DND-41 (cell line): Measurements from ENCODE around the gene MYH11.
A peak's percentile ranks its signal among the peaks of the same experiment; 100 is the strongest.

Experiments used
- ATAC-seq: fragments of 200-7000 bp; cut with Tn5 transposase; 3 replicates; pipeline ENCODE4 v1.9.1; 2021; ENCODE audit warnings: low read depth; ENCODE audit not compliant: insufficient read depth
- DNase-seq: peaks from one replicate; pipeline ENCODE4 v3.0.0-alpha.2; 2020
- H2AFZ ChIP-seq: 2 replicates; pipeline ENCODE4 v1.6.0; 2012; ENCODE audit warnings: low read depth, low read length
- H3K27ac ChIP-seq: 2 replicates; pipeline ENCODE4 v1.5.1; 2012; ENCODE audit warnings: low read length, inconsistent platforms
- H3K27me3 ChIP-seq: fragments of 200-600 bp; sonication (generic); 2 replicates; pipeline ENCODE4 v1.6.0; 2012; ENCODE audit warnings: low read length, mild to moderate bottlenecking, inconsistent platforms; ENCODE audit not compliant: insufficient read depth, poor library complexity
- H3K36me3 ChIP-seq: 2 replicates; pipeline ENCODE4 v1.5.1; 2012; ENCODE audit warnings: low read length, inconsistent platforms; ENCODE audit not compliant: insufficient read depth
- H3K4me1 ChIP-seq: 2 replicates; pipeline ENCODE4 v1.5.1; 2012; ENCODE audit warnings: mild to moderate bottlenecking, low read length; ENCODE audit not compliant: insufficient read depth
- H3K4me2 ChIP-seq: 2 replicates; pipeline ENCODE4 v1.6.0; 2012; ENCODE audit warnings: mild to moderate bottlenecking, moderate library complexity, low read length, inconsistent platforms; ENCODE audit not compliant: insufficient read depth
- H3K4me3 ChIP-seq, 2 experiments: fragments of 200-600 bp in 1 of 2; shearing (Covaris generic) in 1 of 2; 2 replicates each; pipeline ENCODE4 v1.5.1; 2012 to 2016; ENCODE audit warnings: inconsistent platforms in 2 of 2, low read length in 2 of 2, mild to moderate bottlenecking in 2 of 2, low read depth in 1 of 2, moderate library complexity in 1 of 2
- H3K79me2 ChIP-seq: 2 replicates; pipeline ENCODE4 v1.6.0; 2012; ENCODE audit warnings: low read length, inconsistent platforms; ENCODE audit not compliant: insufficient read depth
- H3K9ac ChIP-seq: 2 replicates; pipeline ENCODE4 v1.6.0; 2012; ENCODE audit warnings: low read depth, mild to moderate bottlenecking, inconsistent platforms, low read length, moderate library complexity
- H3K9me3 ChIP-seq: 2 replicates; pipeline ENCODE4 v1.5.1; 2012; ENCODE audit warnings: low read length, moderate library complexity, mild to moderate bottlenecking, inconsistent platforms; ENCODE audit not compliant: insufficient read depth, severe bottlenecking
- H4K20me1 ChIP-seq: 2 replicates; pipeline ENCODE4 v1.6.0; 2012; ENCODE audit warnings: low read length; ENCODE audit not compliant: insufficient read depth
- CTCF ChIP-seq: IDR thresholded peaks from 2 replicates; pipeline ENCODE4 v1.5.1; 2012; ENCODE audit warnings: borderline replicate concordance, low read length, moderate library complexity, mild to moderate bottlenecking; ENCODE audit not compliant: poor library complexity, severe bottlenecking; ENCODE audit errors: extremely low read depth
- EZH2 ChIP-seq: IDR thresholded peaks from 3 replicates; pipeline ENCODE4 v1.6.1; 2012; ENCODE audit warnings: borderline replicate concordance, low read depth, mild to moderate bottlenecking, moderate library complexity, low read length, inconsistent platforms; ENCODE audit not compliant: severe bottlenecking

The MYH11 gene

GRCh38 chr16:15768201-15768600, 88.6 kb downstream of the MYH11 start:
- Histone ChIP-seq H3K79me2 (no peaks in the 10 kb centered on the region), H3K27ac (no peak overlapping the region), H3K4me2 (no peak overlapping the region), H3K4me1 (no peaks in the 10 kb centered on the region), H3K9ac (no peak overlapping the region), H3K4me3 (no peak overlapping the region), H3K36me3 (no peaks in the 10 kb centered on the region), H3K9me3 (peaks cover 2% of the 10 kb centered on the region), H2AFZ (no peak overlapping the region), H3K27me3 (peaks cover 3% of the 10 kb centered on the region), H4K20me1 (no peaks in the 10 kb centered on the region)
- ATAC-seq, result no peak
- DNase-seq, result no peak
- TF ChIP-seq CTCF, result no peak
- TF ChIP-seq EZH2, result no peak

GRCh38 chr16:15766918-15767317, 89.9 kb downstream of the MYH11 start:
- Histone ChIP-seq H3K27me3 (peaks cover 3% of the 10 kb centered on the region), H3K4me1 (no peaks in the 10 kb centered on the region), H3K27ac (no peak overlapping the region), H3K9me3 (peaks cover 2% of the 10 kb centered on the region), H3K9ac (no peak overlapping the region), H3K4me3 (no peak overlapping the region), H2AFZ (no peak overlapping the region), H3K79me2 (no peaks in the 10 kb centered on the region), H3K36me3 (no peaks in the 10 kb centered on the region), H3K4me2 (no peak overlapping the region), H4K20me1 (no peaks in the 10 kb centered on the region)
- ATAC-seq (no peak), DNase-seq (no peak)
- TF ChIP-seq EZH2, result no peak
- TF ChIP-seq CTCF, result no peak

- H3K9me3 ChIP-seq, result peaks cover 2% of the 10 kb centered on the region
- no peaks in the 10 kb centered on the region for H3K79me2 ChIP-seq
- H3K4me3 ChIP-seq, result no peak overlapping the region
- TF ChIP-seq EZH2 (no peak), CTCF (peak; percentile 80)
- no peaks in the 10 kb centered on the region for H3K36me3 ChIP-seq
- no peaks in the 10 kb centered on the region for H3K4me1 ChIP-seq
- no peaks in the 10 kb centered on the region for H4K20me1 ChIP-seq
- H3K27ac ChIP-seq, result no peak overlapping the region
- H3K27me3 ChIP-seq, result peaks cover 3% of the 10 kb centered on the region
- H3K4me2 ChIP-seq, result no peak overlapping the region
- no peak overlapping the region for H2AFZ ChIP-seq
- no peak overlapping the region for H3K9ac ChIP-seq
- ATAC-seq (peak; percentile 89), DNase-seq (peak; percentile 54)
Measured at GRCh38 chr16:15765880-15766279, 90.9 kb downstream of the MYH11 start.

GRCh38 chr16:15765116-15765515, 91.7 kb downstream of the MYH11 start:
- Histone ChIP-seq H4K20me1 (no peaks in the 10 kb centered on the region), H3K4me1 (no peaks in the 10 kb centered on the region), H3K27ac (no peak overlapping the region), H3K36me3 (no peaks in the 10 kb centered on the region), H3K27me3 (peaks cover 3% of the 10 kb centered on the region), H2AFZ (no peak overlapping the region), H3K4me3 (no peak overlapping the region), H3K4me2 (no peak overlapping the region), H3K79me2 (no peaks in the 10 kb centered on the region), H3K9ac (no peak overlapping the region), H3K9me3 (peaks cover 2% of the 10 kb centered on the region)
- DNase-seq, result no peak
- ATAC-seq, result no peak
- TF ChIP-seq CTCF (no peak), EZH2 (no peak)
